Astrocyte (in vitro differentiated cells and primary cell): ENCODE results near the gene MYO16.

Experiments used
- CTCF ChIP-seq: IDR thresholded peaks from 2 replicates; pipeline ENCODE4 v1.5.1; 2011; ENCODE audit warnings: low read depth, mild to moderate bottlenecking, inconsistent platforms, low read length, moderate library complexity; ENCODE audit not compliant: insufficient read depth
- EZH2 ChIP-seq: IDR thresholded peaks from 2 replicates; pipeline ENCODE4 v1.6.1; 2012; ENCODE audit warnings: mild to moderate bottlenecking, low read length, inconsistent platforms; ENCODE audit not compliant: insufficient read depth

- TF ChIP-seq CTCF (no peak), EZH2 (no peak)
Measured at GRCh38 chr13:109010912-109011311, 381.5 kb downstream of the MYO16 start.
